Stomach (tissue), 19 donors: ENCODE results near the gene COX18. TPM values are rescaled to one million over a fixed set of nuclear protein-coding genes. Genes with fewer than 3 reads are reported as not detected.
A peak's percentile ranks its signal among the peaks of the same experiment; 100 is the strongest.

Experiments
- DNase-seq, 2 donors: peaks; one replicate each; pipeline versions ENCODE4 v3.0.0 to v3.0.0-alpha.2; 2013 to 2019
- H3K27ac ChIP-seq, 5 donors: fragments of 200-600 bp in 4 of 5; sonication (generic) in 4 of 5; one replicate each; pipeline ENCODE4 v1.5.1; 2013 to 2019; ENCODE audit warnings: mild to moderate bottlenecking in 1 of 5, moderate library complexity in 1 of 5
- H3K27me3 ChIP-seq, 3 donors: fragments of 200-600 bp; sonication (generic); one replicate each; pipeline ENCODE4 v1.5.1; 2017 to 2019; ENCODE audit warnings: mixed run types in 1 of 3
- H3K36me3 ChIP-seq, 4 donors: fragments of 200-600 bp; sonication (generic); 1 replicate in 3 of 4; 2 replicates in 1 of 4; pipeline ENCODE4 v1.5.1; 2016 to 2019
- H3K4me1 ChIP-seq, 4 donors: fragments of 200-600 bp; sonication (generic); one replicate each; pipeline ENCODE4 v1.5.1; 2016 to 2019
- H3K4me3 ChIP-seq, 4 donors: fragments of 200-600 bp; sonication (generic) in 3 of 4; one replicate each; pipeline ENCODE4 v1.5.1; 2016 to 2019; ENCODE audit warnings: mild to moderate bottlenecking in 1 of 4
- H3K9me3 ChIP-seq, 4 donors: fragments of 200-600 bp; sonication (generic); one replicate each; pipeline ENCODE4 v1.5.1; 2016 to 2019
- EP300 ChIP-seq: sonication (generic); formaldehyde crosslinking; IDR thresholded peaks from one replicate; pipeline ENCODE4 v1.6.1; 2017; ENCODE audit warnings: antibody characterized with exemption
- POLR2A ChIP-seq, 4 donors: fragments of 450-650 bp; IDR thresholded peaks; one replicate each; pipeline ENCODE4 v1.6.1; 2016; ENCODE audit warnings: antibody characterized with exemption in 4 of 4, control low read depth in 2 of 4, mild to moderate bottlenecking in 1 of 4, moderate library complexity in 1 of 4
- POLR2AphosphoS5 ChIP-seq, 3 donors: sonication (generic); formaldehyde crosslinking; IDR thresholded peaks; one replicate each; pipeline ENCODE4 v1.6.1; 2016; ENCODE audit warnings: antibody characterized with exemption in 3 of 3
- WGBS, 5 donors: extraction: QIAGEN DNeasy Blood & Tissue Kit in 3 of 5; methylation state at CpG; one replicate each; pipeline versions ENCODE4 v1.1.5 to v1.1.7; 2013 to 2018; 5-methylcytosine and 5-hydroxymethylcytosine counted together
- intact Hi-C: fragments of 100-400 bp; cut with DNase I; formaldehyde crosslinking; loops from one replicate; pipeline ENCODE4 v1.15.1; 2023; ENCODE audit warnings: low total_unique reads
- long read RNA-seq, 10 donors: transcript quantifications; one replicate each; lab custom pipeline, GENCODE V29; 2026
- polyA plus RNA-seq, 3 donors: library from polyadenylated mRNA; stranded (reverse); fragments of 200-250 nt; gene quantifications; one replicate each; pipeline ENCODE4 v1.2.3, GENCODE V29; 2013
- total RNA-seq, 5 donors: library from RNA; depleted of rRNA; stranded (reverse); fragments of >200 nt; gene quantifications; one replicate each; pipeline versions ENCODE4 v1.1.0 to v1.2.3, GENCODE V29; 2014 to 2016
- TF ChIP-seq, protein P1 (sequence below), 7 experiments: fragments of 450-650 bp in 4 of 7; fragments of 200-600 bp in 3 of 7; sonication (generic) in 3 of 7; IDR thresholded peaks; one replicate each; pipeline ENCODE4 v1.5.1; 2016 to 2019; ENCODE audit warnings: antibody characterized with exemption in 7 of 7, control low read depth in 2 of 7, mild to moderate bottlenecking in 1 of 7
- donor health status: healthy with polysubstance abuse.
- donor health status: Bipolar disorder and iron deficiency.
- donor health status: healthy.

Gene COX18, protein sequence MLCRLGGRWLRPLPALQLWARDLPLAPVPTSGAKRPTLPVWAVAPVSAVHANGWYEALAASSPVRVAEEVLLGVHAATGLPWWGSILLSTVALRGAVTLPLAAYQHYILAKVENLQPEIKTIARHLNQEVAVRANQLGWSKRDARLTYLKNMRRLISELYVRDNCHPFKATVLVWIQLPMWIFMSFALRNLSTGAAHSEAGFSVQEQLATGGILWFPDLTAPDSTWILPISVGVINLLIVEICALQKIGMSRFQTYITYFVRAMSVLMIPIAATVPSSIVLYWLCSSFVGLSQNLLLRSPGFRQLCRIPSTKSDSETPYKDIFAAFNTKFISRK
- 10 to 100 TPM in 3 of 5 donors, 1 to 10 TPM in 2; 2.3 to 26.8 (median 11.0) TPM for total RNA-seq
- polyA plus RNA-seq = 1 to 10 TPM; 7.0 to 8.1 (median 8.0) TPM
- long read RNA-seq, donor 1 = 0 reads
- long read RNA-seq, donor 2, full-length matches to known transcripts = 1 of 1 reads
- long read RNA-seq, donor 2, partial matches to known transcripts = 0 of 1 reads
- long read RNA-seq, donor 2, other reads (novel, unspliced or antisense) = 0 of 1 reads
- long read RNA-seq, donor 3, partial matches to known transcripts = 0 of 1 reads
- long read RNA-seq, donor 3, other reads (novel, unspliced or antisense) = 0 of 1 reads
- long read RNA-seq, donor 4 = 0 reads
- long read RNA-seq, donor 5, full-length matches to known transcripts = 3 of 3 reads
- long read RNA-seq, donor 5, partial matches to known transcripts = 0 of 3 reads
- long read RNA-seq, donor 5, other reads (novel, unspliced or antisense) = 0 of 3 reads
- long read RNA-seq, donor 6 = 0 reads
- long read RNA-seq, donor 7 = 0 reads
- long read RNA-seq, donor 8, full-length matches to known transcripts = 1 of 1 reads
- long read RNA-seq, donor 8, partial matches to known transcripts = 0 of 1 reads
- long read RNA-seq, donor 8, other reads (novel, unspliced or antisense) = 0 of 1 reads
- long read RNA-seq, donor 9, full-length matches to known transcripts = 2 of 2 reads
- long read RNA-seq, donor 9, partial matches to known transcripts = 0 of 2 reads
- long read RNA-seq, donor 9, other reads (novel, unspliced or antisense) = 0 of 2 reads
- long read RNA-seq, donor 10 = 0 reads

DNA sequence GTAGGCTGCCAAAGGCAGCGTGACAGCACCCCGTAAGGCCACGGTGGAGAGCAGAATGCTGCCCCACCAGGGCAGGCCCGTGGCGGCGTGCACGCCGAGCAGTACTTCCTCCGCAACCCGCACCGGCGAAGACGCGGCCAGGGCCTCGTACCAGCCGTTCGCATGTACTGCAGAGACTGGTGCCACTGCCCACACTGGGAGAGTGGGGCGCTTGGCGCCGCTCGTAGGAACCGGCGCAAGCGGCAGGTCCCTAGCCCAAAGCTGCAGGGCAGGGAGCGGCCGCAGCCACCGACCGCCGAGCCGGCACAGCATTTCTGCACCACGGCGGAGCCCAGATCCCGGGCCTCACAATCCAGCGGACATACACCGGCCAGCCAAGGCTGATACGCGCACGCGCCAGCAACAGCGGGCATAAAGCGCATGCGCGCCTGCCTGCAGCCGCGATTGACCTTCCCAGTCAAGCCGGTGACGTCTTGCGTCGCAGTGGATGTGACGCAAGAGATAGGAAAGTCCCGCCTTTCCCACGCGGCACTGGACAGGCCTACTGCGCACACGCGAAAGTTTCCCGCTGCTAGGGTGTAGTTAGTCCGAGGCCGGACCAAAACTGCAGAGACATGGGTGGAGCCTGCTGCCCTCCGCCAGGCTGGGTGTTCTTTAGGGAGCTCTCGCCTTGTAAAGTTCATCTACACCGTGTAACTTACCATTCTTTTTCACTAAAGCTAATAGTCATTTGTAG, at the start of gene COX18:
Gene COX18 (minus strand): TSS at position 379 of the 736 bp plus-strand sequence. CDS start 67 bp downstream, at position 312.
- Histone ChIP-seq H3K9me3 (no peaks in the 10 kb centered on the region), H3K4me3 (peak within 1 kb of the TSS; percentile 63 to 84 (median 70)), H3K27ac (peak within 1 kb of the TSS; percentile 91 to 99 (median 98)), H3K36me3 (peaks cover 0 to 27% (median 10%) of the 10 kb centered on the region in 4 donors), H3K27me3 (no peaks in the 10 kb centered on the region), H3K4me1 (peaks cover 6 to 43% (median 24%) of the 10 kb centered on the region in 4 donors)
- DNase-seq = peak; percentile 99
- TF ChIP-seq POLR2A (IDR thresholded peaks at IDR 0.05) (peak in 2 of 4 donors; percentile 66 to 85), POLR2AphosphoS5 (IDR thresholded peaks at IDR 0.05) (peak; percentile 95 to 98 (median 97)), EP300 (no peak)
- TF ChIP-seq, protein P1, sequence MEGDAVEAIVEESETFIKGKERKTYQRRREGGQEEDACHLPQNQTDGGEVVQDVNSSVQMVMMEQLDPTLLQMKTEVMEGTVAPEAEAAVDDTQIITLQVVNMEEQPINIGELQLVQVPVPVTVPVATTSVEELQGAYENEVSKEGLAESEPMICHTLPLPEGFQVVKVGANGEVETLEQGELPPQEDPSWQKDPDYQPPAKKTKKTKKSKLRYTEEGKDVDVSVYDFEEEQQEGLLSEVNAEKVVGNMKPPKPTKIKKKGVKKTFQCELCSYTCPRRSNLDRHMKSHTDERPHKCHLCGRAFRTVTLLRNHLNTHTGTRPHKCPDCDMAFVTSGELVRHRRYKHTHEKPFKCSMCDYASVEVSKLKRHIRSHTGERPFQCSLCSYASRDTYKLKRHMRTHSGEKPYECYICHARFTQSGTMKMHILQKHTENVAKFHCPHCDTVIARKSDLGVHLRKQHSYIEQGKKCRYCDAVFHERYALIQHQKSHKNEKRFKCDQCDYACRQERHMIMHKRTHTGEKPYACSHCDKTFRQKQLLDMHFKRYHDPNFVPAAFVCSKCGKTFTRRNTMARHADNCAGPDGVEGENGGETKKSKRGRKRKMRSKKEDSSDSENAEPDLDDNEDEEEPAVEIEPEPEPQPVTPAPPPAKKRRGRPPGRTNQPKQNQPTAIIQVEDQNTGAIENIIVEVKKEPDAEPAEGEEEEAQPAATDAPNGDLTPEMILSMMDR (IDR thresholded peaks at IDR 0.05) = no peak
- 0 to 3% (median 0%) methylated on average over 3 to 62 of the region's 62 CpGs for WGBS, 5 donors
- intact Hi-C loops = no loop called here

DNA sequence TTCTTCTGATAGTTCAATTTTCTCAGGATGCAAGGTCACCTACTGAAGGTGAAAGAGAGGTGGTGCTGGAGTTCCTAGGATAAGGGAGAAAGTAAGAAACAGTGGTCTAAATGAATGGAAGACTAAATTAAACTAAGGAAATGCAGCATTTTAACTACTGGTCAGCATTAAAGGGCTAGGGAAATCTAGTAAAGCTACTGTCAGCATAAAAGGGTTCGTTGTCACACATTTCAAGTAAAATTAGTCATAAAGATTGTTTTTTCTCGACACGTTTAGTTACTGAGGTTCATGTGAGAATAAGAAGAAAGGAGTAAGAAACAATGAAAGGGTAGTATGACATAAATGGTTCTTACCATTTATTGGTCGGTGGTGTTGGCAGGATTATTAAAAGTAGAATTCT, 40.0 kb upstream of the COX18 start:
- H3K4me3 ChIP-seq = no peak overlapping the region
- no peak overlapping the region for H3K27ac ChIP-seq
- WGBS, 5 donors = 92 to 97% (median 92%) methylated on average over 4 of the region's 4 CpGs
- H3K36me3 ChIP-seq = peaks cover 4 to 99% (median 91%) of the 10 kb centered on the region in 4 donors
- no peaks in the 10 kb centered on the region for H3K27me3 ChIP-seq
- intact Hi-C loops = no loop called here
- no peaks in the 10 kb centered on the region for H3K9me3 ChIP-seq
- DNase-seq = no peak
- TF ChIP-seq, protein P1 (IDR thresholded peaks at IDR 0.05) = no peak
- TF ChIP-seq POLR2AphosphoS5 (IDR thresholded peaks at IDR 0.05) (no peak), POLR2A (IDR thresholded peaks at IDR 0.05) (no peak), EP300 (no peak)
- no peaks in the 10 kb centered on the region for H3K4me1 ChIP-seq

DNA sequence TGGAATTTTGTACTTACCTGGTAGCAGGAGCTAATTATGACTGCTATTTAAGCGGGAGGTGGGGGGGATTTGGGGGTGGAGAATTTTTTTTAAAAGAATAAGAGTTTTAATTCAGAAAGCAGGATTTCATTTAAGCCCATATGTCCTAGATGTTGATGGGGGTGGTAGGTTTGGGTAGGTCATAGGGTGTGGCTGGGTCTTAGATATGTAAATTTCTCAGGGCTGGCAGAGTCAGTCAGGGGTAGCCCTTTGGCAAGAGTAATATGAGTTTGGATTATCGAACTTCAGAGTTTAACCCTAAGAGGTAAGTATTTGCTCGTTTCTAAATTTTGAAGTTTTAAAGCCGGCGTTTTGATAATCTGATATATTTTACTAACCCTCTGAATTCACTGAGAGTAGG, 35.2 kb upstream of the COX18 start:
- WGBS, 5 donors = 82 to 95% (median 90%) methylated on average over 5 of the region's 5 CpGs

More for the DNA sequence above, 35.2 kb upstream of the COX18 start:
- no peak for DNase-seq
- no peaks in the 10 kb centered on the region for H3K27me3 ChIP-seq
- no peak overlapping the region for H3K4me3 ChIP-seq
- TF ChIP-seq EP300 (no peak), POLR2AphosphoS5 (IDR thresholded peaks at IDR 0.05) (no peak), POLR2A (IDR thresholded peaks at IDR 0.05) (no peak)
- TF ChIP-seq, protein P1 (IDR thresholded peaks at IDR 0.05) = no peak
- H3K4me1 ChIP-seq = peaks cover 0 to 3% (median 0%) of the 10 kb centered on the region in 4 donors
- intact Hi-C loops = no loop called here
- H3K27ac ChIP-seq = no peak overlapping the region
- peaks cover 15 to 90% (median 86%) of the 10 kb centered on the region in 4 donors for H3K36me3 ChIP-seq
- no peaks in the 10 kb centered on the region for H3K9me3 ChIP-seq
